Keratinocyte (primary cell): Measurements from ENCODE around the gene CMSS1. TPM values are rescaled to one million over a fixed set of nuclear protein-coding genes. Genes with fewer than 3 reads are reported as not detected.

ENCODE experiments used
- DNase-seq: peaks from one replicate; pipeline ENCODE4 v3.0.0-alpha.2; 2011; ENCODE audit warnings: low read depth, missing footprints, low spot score
- FAIRE-seq: peaks from 2 replicates; lab custom pipeline; 2011; peaks lifted over from hg19 to GRCh38; lab: Jason Lieb, UNC
- H2AFZ ChIP-seq: 2 replicates; pipeline ENCODE4 v1.6.0; 2012; ENCODE audit warnings: low read length, control low read depth, inconsistent platforms; ENCODE audit not compliant: control insufficient read depth
- H3K27ac ChIP-seq: 2 replicates; pipeline ENCODE4 v1.5.1; 2011; ENCODE audit warnings: low read length; ENCODE audit not compliant: control insufficient read depth, insufficient read depth
- H3K27me3 ChIP-seq: 3 replicates; pipeline ENCODE4 v1.6.0; 2011; ENCODE audit warnings: low read length; ENCODE audit not compliant: control insufficient read depth, insufficient read depth; ENCODE audit errors: extremely low read depth
- H3K36me3 ChIP-seq, 2 experiments: 2 replicates in 1 of 2; 3 replicates in 1 of 2; pipeline ENCODE4 v1.5.1; 2011; ENCODE audit warnings: low read length in 2 of 2, mild to moderate bottlenecking in 1 of 2; ENCODE audit not compliant: control insufficient read depth in 2 of 2, insufficient read depth in 2 of 2; ENCODE audit errors: extremely low read depth in 1 of 2
- H3K4me1 ChIP-seq: 3 replicates; pipeline ENCODE4 v1.5.1; 2011; ENCODE audit warnings: low read length; ENCODE audit not compliant: control insufficient read depth, insufficient read depth; ENCODE audit errors: extremely low read depth
- H3K4me2 ChIP-seq: 3 replicates; pipeline ENCODE4 v1.6.0; 2011; ENCODE audit warnings: low read depth, low read length; ENCODE audit not compliant: control insufficient read depth, insufficient read depth; ENCODE audit errors: extremely low read depth
- H3K4me3 ChIP-seq, 3 experiments: fragments of 200-600 bp in 1 of 3; sonication (generic) in 1 of 3; 2 replicates in 2 of 3; 3 replicates in 1 of 3; pipeline ENCODE4 v1.5.1; 2011 to 2016; ENCODE audit warnings: low read length in 3 of 3, mild to moderate bottlenecking in 3 of 3, control low read depth in 2 of 3, inconsistent platforms in 1 of 3, low read depth in 1 of 3, mixed read lengths in 1 of 3, mixed run types in 1 of 3, moderate library complexity in 1 of 3; ENCODE audit not compliant: control insufficient read depth in 2 of 3, insufficient read depth in 2 of 3; ENCODE audit errors: extremely low read depth in 1 of 3
- H3K79me2 ChIP-seq: 2 replicates; pipeline ENCODE4 v1.6.0; 2012; ENCODE audit warnings: low read length; ENCODE audit not compliant: control insufficient read depth, insufficient read depth
- H3K9ac ChIP-seq: 3 replicates; pipeline ENCODE4 v1.6.0; 2011; ENCODE audit warnings: low read length; ENCODE audit not compliant: control insufficient read depth, insufficient read depth; ENCODE audit errors: extremely low read depth
- H3K9me1 ChIP-seq: 3 replicates; pipeline ENCODE4 v1.6.0; 2011; ENCODE audit warnings: low read length; ENCODE audit not compliant: control insufficient read depth, insufficient read depth; ENCODE audit errors: extremely low read depth
- H3K9me3 ChIP-seq: 2 replicates; pipeline ENCODE4 v1.5.1; 2012; ENCODE audit warnings: low read depth, low read length; ENCODE audit not compliant: control insufficient read depth
- H4K20me1 ChIP-seq: 3 replicates; pipeline ENCODE4 v1.6.0; 2011; ENCODE audit warnings: low read length; ENCODE audit not compliant: control insufficient read depth, insufficient read depth; ENCODE audit errors: extremely low read depth
- CTCF ChIP-seq, 3 experiments: IDR thresholded peaks in 1 of 3; conservative IDR thresholded peaks in 1 of 3; optimal IDR thresholded peaks in 1 of 3; 2 replicates in 2 of 3; 3 replicates in 1 of 3; pipeline versions ENCODE3 to v1.5.1; 2011; ENCODE audit warnings: low read length in 3 of 3, mild to moderate bottlenecking in 3 of 3, moderate library complexity in 2 of 3, control low read depth in 1 of 3, inconsistent platforms in 1 of 3; ENCODE audit not compliant: insufficient read depth in 2 of 3; ENCODE audit errors: extremely low read depth in 1 of 3
- EZH2 ChIP-seq: IDR thresholded peaks from one replicate; pipeline ENCODE4 v1.6.1; 2012; ENCODE audit warnings: inconsistent platforms, mild to moderate bottlenecking, low read length, moderate library complexity
- dilution Hi-C: fragments of 300-500 bp; cut with MboI; formaldehyde crosslinking; loops from one replicate; pipeline ENCODE4 v1.7.0; 2020; ENCODE audit warnings: low sequenced_read_pairs; ENCODE audit not compliant: extremely low pct_ligation_motif_present
- polyA plus RNA-seq, 5 experiments: library from polyadenylated mRNA; depleted of rRNA in 3 of 5; stranded (reverse) in 3 of 5; stranded (forward) in 1 of 5; unstranded in 1 of 5; fragments of >200 nt; gene quantifications; 1 replicate in 1 of 5; 2 replicates in 3 of 5; 3 replicates in 1 of 5; pipeline versions ENCODE4 v1.2.1 to v1.2.3, GENCODE V29; 2011 to 2012; ENCODE audit warnings: missing spikeins in 2 of 5, low read depth in 1 of 5, low replicate concordance in 1 of 5

Gene CMSS1
- polyA plus RNA-seq, 1 donor (not counting 4 experiments of a cell fraction or from before 2014, with no cell fraction given), result 37.2 TPM

GRCh38 chr3:100032243-100032642 is 214.6 kb downstream of the CMSS1 start:
- Histone ChIP-seq H3K9me3 (no peaks in the 10 kb centered on the region), H3K27ac (peak overlapping the region; percentile 79), H3K27me3 (no peaks in the 10 kb centered on the region), H4K20me1 (no peaks in the 10 kb centered on the region), H3K4me1 (peaks cover 36% of the 10 kb centered on the region), H3K4me3 (no peak overlapping the region), H3K9me1 (no peaks in the 10 kb centered on the region), H3K36me3 (no peaks in the 10 kb centered on the region), H2AFZ (no peak overlapping the region), H3K4me2 (peak overlapping the region; percentile 55), H3K9ac (no peak overlapping the region), H3K79me2 (no peaks in the 10 kb centered on the region)
- TF ChIP-seq EZH2, result no peak
- TF ChIP-seq CTCF (optimal IDR thresholded peaks at IDR 0.05 in 1 of 3, IDR thresholded peaks at IDR 0.05 in 1 of 3, conservative IDR thresholded peaks at IDR 0.05 in 1 of 3; ENCODE audit: extremely low read depth in 1 of 3, insufficient read depth in 2 of 3, low read length in 3 of 3), result no peak
- peak; percentile 88 for FAIRE-seq
- DNase-seq, result no peak
- dilution Hi-C loops, result no loop called here

GRCh38 chr3:100033184-100033583 is 215.5 kb downstream of the CMSS1 start:
- peak; percentile 94 for FAIRE-seq
- H3K27me3 ChIP-seq, result no peaks in the 10 kb centered on the region
- H3K36me3 ChIP-seq, result no peaks in the 10 kb centered on the region
- dilution Hi-C loops, result no loop called here
- peak overlapping the region; percentile 11 for H3K9ac ChIP-seq
- peaks cover 36% of the 10 kb centered on the region for H3K4me1 ChIP-seq
- H3K27ac ChIP-seq, result peak overlapping the region; percentile 79
- peak overlapping the region; percentile 55 for H3K4me2 ChIP-seq
- TF ChIP-seq EZH2 (no peak), CTCF (optimal IDR thresholded peaks at IDR 0.05 in 1 of 3, IDR thresholded peaks at IDR 0.05 in 1 of 3, conservative IDR thresholded peaks at IDR 0.05 in 1 of 3; ENCODE audit: extremely low read depth in 1 of 3, insufficient read depth in 2 of 3, low read length in 3 of 3) (no peak)
- no peaks in the 10 kb centered on the region for H3K9me1 ChIP-seq
- H3K4me3 ChIP-seq, result peak overlapping the region in 1 of 3 experiments; percentile 21
- H3K9me3 ChIP-seq, result no peaks in the 10 kb centered on the region
- no peaks in the 10 kb centered on the region for H3K79me2 ChIP-seq
- DNase-seq, result no peak
- no peaks in the 10 kb centered on the region for H4K20me1 ChIP-seq
- H2AFZ ChIP-seq, result peak overlapping the region; percentile 39
